ENCODE data around the gene HCRT.
"Not testable (repeated sequence)": the region's sequence is repeated elsewhere in the genome, so short reads cannot be mapped to it uniquely, and the experiment has no call there.

DNA sequence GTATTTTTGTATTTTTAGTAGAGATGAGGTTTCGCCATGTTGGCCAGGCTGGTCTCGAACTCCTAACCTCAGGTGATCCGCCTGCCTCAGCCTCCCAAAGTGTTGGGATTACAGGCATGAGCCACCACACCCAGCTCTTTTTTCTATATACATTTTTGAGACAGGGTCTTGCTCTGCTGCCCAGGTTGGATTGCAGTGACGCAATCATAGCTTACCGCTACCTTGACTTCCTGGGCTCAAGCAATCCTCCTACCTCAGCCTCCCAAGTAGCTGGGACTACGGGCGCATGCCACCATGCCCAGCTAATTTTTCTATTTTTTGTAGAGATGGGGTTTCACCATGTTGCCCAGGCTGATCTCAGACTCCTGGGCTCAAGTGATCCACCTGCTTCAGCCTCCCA, 44.6 kb downstream of the HCRT start:
- not testable (repeated sequence) for TF ChIP-seq ZNF274 (IDR thresholded peaks at IDR 0.05; ENCODE audit: low read depth, low read length); YY1 (IDR thresholded peaks at IDR 0.05; ENCODE audit: insufficient read depth, insufficient read length); SUZ12 (IDR thresholded peaks at IDR 0.05; ENCODE audit: extremely low read depth, insufficient read depth, insufficient read length)

All from NT2/D1 (cell line).